Hematopoietic multipotent progenitor cell treated with erythropoietin and hydrocortisone succinate and interleukin-3 and kit ligand, for 15 days (in vitro differentiated cells): Measurements from ENCODE around the gene MT1HL1.
"Not testable (repeated sequence)": the region's sequence is repeated elsewhere in the genome, so short reads cannot be mapped to it uniquely, and the experiment has no call there.

Experiments used
- DNase-seq: peaks from one replicate; pipeline ENCODE4 v3.0.0-alpha.2; 2015; ENCODE audit warnings: low spot score

The MT1HL1 gene

GRCh38 chr1:236975461-236975860, 28.8 kb downstream of the MT1HL1 start:
- DNase-seq, result no peak

- DNase-seq, result not testable (repeated sequence)
These were observed 30.2 kb downstream of the MT1HL1 start for GRCh38 chr1:236974025-236974424.

DNA sequence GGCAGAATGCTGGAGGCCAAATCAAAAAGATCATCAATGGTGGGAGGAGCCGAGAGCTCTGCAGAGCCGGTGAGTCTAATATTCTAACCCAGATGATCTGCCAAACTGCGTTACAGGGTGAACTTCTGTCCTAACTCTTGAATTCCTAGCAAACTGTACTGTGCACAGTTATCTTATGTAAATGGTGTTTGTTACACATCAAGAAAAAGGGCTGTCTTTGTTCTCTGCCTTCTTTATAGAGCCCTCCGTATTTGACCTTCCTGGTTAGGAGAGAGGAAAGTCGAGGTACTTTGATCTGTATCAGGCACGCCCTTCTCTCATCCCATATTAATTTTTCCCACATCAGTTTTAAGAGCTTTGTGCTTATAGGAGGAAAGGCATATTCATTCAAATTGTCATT, 37.6 kb downstream of the MT1HL1 start:
- DNase-seq, result no peak

DNA sequence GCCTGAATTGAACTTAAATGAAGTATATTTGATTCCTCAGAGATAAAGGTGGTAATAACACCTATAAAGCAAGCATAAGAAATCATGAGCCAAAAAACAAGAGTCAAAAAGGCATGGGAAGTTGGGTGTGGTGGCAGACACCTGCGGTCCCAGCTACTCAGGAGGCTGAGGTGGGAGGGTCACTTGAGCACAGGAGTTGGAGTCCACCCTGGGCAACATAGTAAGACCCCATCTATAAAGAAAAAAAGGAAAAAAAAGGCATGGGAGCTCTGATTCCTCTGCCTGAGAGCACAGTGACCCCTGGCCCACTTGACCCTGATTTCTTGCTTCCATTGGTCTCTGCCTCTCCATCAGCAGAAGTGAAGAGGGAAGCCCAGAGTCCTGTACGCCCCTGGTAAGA, 40.3 kb downstream of the MT1HL1 start:
- DNase-seq, result no peak

DNA sequence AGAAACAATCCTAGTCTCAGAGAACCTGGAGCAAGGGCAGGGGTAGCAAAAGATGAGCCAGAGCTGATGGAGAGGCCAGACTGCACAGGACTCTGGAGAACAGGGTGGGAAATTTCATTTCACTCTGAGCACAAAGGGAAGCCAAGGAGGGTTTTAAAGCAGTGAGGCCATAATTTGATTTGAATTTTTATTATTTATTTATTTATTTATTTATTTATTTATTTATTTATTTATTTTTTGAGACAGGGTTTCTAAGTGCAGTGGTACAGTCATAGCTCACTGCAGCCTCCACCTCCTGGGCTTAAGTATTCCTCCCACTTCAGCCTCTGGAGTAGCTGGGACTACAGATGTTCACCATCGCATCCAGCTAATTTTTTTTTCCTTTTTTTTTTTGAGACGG, 45.1 kb downstream of the MT1HL1 start:
- no peak for DNase-seq

- no peak for DNase-seq
These were observed 47.0 kb downstream of the MT1HL1 start for GRCh38 chr1:236957235-236957634.
